Neural cell (in vitro differentiated cells): ENCODE data around the gene SLC35E3.

Source experiments
- CTCF ChIP-seq: fragments of 450-650 bp; IDR thresholded peaks from 2 replicates; pipeline ENCODE4 v1.5.1; 2014; ENCODE audit warnings: antibody characterized with exemption, mild to moderate bottlenecking, moderate library complexity; ENCODE audit not compliant: poor library complexity, severe bottlenecking
- REST ChIP-seq: IDR thresholded peaks from 2 replicates; pipeline ENCODE4 v1.6.1; 2012; ENCODE audit warnings: borderline replicate concordance

GRCh38 chr12:68785823-68786222 is 39.8 kb downstream of the SLC35E3 start:
- no peak for TF ChIP-seq CTCF
- no peak for TF ChIP-seq REST
